GM12878 (cell line): ENCODE data around the gene CD151. TPM values are rescaled to one million over a fixed set of nuclear protein-coding genes. Genes with fewer than 3 reads are reported as not detected.

Source experiments
- ATAC-seq: fragments of 200-7000 bp; cut with Tn5 transposase; 3 replicates; pipeline ENCODE4 v1.9.1; 2020; ENCODE audit warnings: mild to moderate bottlenecking, moderate library complexity
- BruUV-seq: library from RNA; stranded (reverse); fragments of 400-500 nt; replicated peaks from 2 replicates; lab custom pipeline; 2021; lab: Mats Ljungman, UMichigan
- CTCF ChIA-PET: fragments of 300-600 bp; sonication (Branson Sonifier 250); formaldehyde crosslinking; extraction: SDS; loops from one replicate; lab custom pipeline; 2021; ENCODE audit warnings: inconsistent platforms; lab: Yijun Ruan, JAX
- POLR2A ChIA-PET: fragments of 350-600 bp; formaldehyde crosslinking; extraction: SDS; loops from one replicate; lab custom pipeline; 2021; ENCODE audit warnings: inconsistent platforms; lab: Charles Lee
- RAD21 ChIA-PET: fragments of 300-600 bp; sonication (Branson Sonifier 250); formaldehyde crosslinking; loops from one replicate; lab custom pipeline; 2023; ENCODE audit warnings: antibody characterized with exemption; ENCODE audit not compliant: unreplicated experiment; lab: Charles Lee
- SMC1A ChIA-PET: fragments of 300-600 bp; sonication (Branson Sonifier 250); formaldehyde crosslinking; loops from one replicate; lab custom pipeline; 2023; ENCODE audit not compliant: unreplicated experiment, uncharacterized antibody; lab: Charles Lee
- DNase-seq: peaks from one replicate; pipeline ENCODE4 v3.0.0-alpha.2; 2011; ENCODE audit warnings: low read depth, low spot score
- FAIRE-seq: peaks from 3 replicates; lab custom pipeline; 2011; peaks lifted over from hg19 to GRCh38; lab: Jason Lieb, UNC
- H2AFZ ChIP-seq: 2 replicates; pipeline ENCODE4 v1.6.0; 2011; ENCODE audit warnings: low read depth, low read length, control low read depth; ENCODE audit not compliant: control insufficient read depth
- H3K27ac ChIP-seq: 2 replicates; pipeline ENCODE4 v1.5.1; 2011; ENCODE audit warnings: control low read depth; ENCODE audit not compliant: control insufficient read depth, insufficient read depth
- H3K27me3 ChIP-seq, 2 experiments: replicated peaks in 1 of 2; 2 replicates each; pipeline versions ENCODE4 v1.6.0 to v1.6.1; 2011; ENCODE audit warnings: low read length in 1 of 2; ENCODE audit not compliant: control insufficient read depth in 2 of 2, insufficient read depth in 2 of 2
- H3K36me3 ChIP-seq, 2 experiments: 2 replicates each; pipeline ENCODE4 v1.5.1; 2011; ENCODE audit warnings: low read length in 1 of 2; ENCODE audit not compliant: control insufficient read depth in 2 of 2, insufficient read depth in 2 of 2
- H3K4me1 ChIP-seq: 2 replicates; pipeline ENCODE4 v1.6.1; 2011; ENCODE audit warnings: mild to moderate bottlenecking, low read length, moderate library complexity, mixed read lengths; ENCODE audit not compliant: control insufficient read depth, insufficient read depth
- H3K4me2 ChIP-seq: 2 replicates; pipeline ENCODE4 v1.6.0; 2011; ENCODE audit warnings: control low read depth; ENCODE audit not compliant: control insufficient read depth, insufficient read depth
- H3K4me3 ChIP-seq: fragments of 200-600 bp; sonication (generic); 2 replicates; pipeline ENCODE4 v1.5.1; 2016
- H3K79me2 ChIP-seq: 2 replicates; pipeline ENCODE4 v1.6.0; 2011; ENCODE audit warnings: low read length; ENCODE audit not compliant: control insufficient read depth, insufficient read depth
- H3K9ac ChIP-seq: 2 replicates; pipeline ENCODE4 v1.8.0; 2011; ENCODE audit warnings: low read length, control low read depth, mixed read lengths; ENCODE audit not compliant: control insufficient read depth, insufficient read depth
- H3K9me3 ChIP-seq: replicated peaks from 3 replicates; pipeline ENCODE4 v1.5.1; 2011; ENCODE audit warnings: mild to moderate bottlenecking, low read length; ENCODE audit not compliant: control insufficient read depth, insufficient read depth
- H4K20me1 ChIP-seq: 2 replicates; pipeline ENCODE4 v1.6.0; 2011; ENCODE audit not compliant: control insufficient read depth, insufficient read depth
- BMI1 ChIP-seq: fragments of 450-650 bp; IDR thresholded peaks from 2 replicates; pipeline ENCODE4 v1.6.1; 2016; ENCODE audit warnings: mild to moderate bottlenecking, moderate library complexity, borderline replicate concordance
- DPF2 ChIP-seq: fragments of 450-650 bp; IDR thresholded peaks from 2 replicates; pipeline ENCODE4 v1.6.1; 2017; ENCODE audit warnings: mild to moderate bottlenecking
- ESRRA ChIP-seq: IDR thresholded peaks from 2 replicates; pipeline ENCODE4 v1.6.1; 2012; ENCODE audit warnings: mild to moderate bottlenecking, low read length, improper control_type of control experiment
- HCFC1 ChIP-seq: fragments of 150-350 bp; IDR thresholded peaks from 2 replicates; pipeline ENCODE4 v1.6.1; 2014; ENCODE audit warnings: low read length
- IRF4 ChIP-seq: IDR thresholded peaks from 2 replicates; pipeline ENCODE4 v1.6.1; 2011; ENCODE audit warnings: low read depth, low read length
- NR2C1 ChIP-seq: fragments of 450-650 bp; IDR thresholded peaks from 2 replicates; pipeline ENCODE4 v1.6.1; 2017; ENCODE audit warnings: antibody characterized with exemption, mild to moderate bottlenecking, moderate library complexity
- PML ChIP-seq: IDR thresholded peaks from 2 replicates; pipeline ENCODE4 v1.6.1; 2012; ENCODE audit warnings: low read length, inconsistent platforms
- TCF3 ChIP-seq: IDR thresholded peaks from 2 replicates; pipeline ENCODE4 v1.6.1; 2012; ENCODE audit warnings: low read depth, mild to moderate bottlenecking, low read length, borderline replicate concordance; ENCODE audit not compliant: insufficient read depth
- YY1 ChIP-seq: IDR thresholded peaks from 2 replicates; pipeline ENCODE4 v1.6.1; 2011; ENCODE audit warnings: low read depth, mild to moderate bottlenecking, low read length
- ZNF207 ChIP-seq: fragments of 450-650 bp; IDR thresholded peaks from 2 replicates; pipeline ENCODE4 v1.6.1; 2014; ENCODE audit warnings: antibody characterized with exemption, mild to moderate bottlenecking, borderline replicate concordance
- ZNF274 ChIP-seq: IDR thresholded peaks from one replicate; pipeline ENCODE4 v1.8.0; 2011; ENCODE audit not compliant: insufficient read length, insufficient read depth
- WGBS: methylation state at CpG from one replicate; pipeline ENCODE4 v1.1.6; 2016; ENCODE audit warnings: low lambda C conversion rate; ENCODE audit not compliant: insufficient replicate concordance, insufficient coverage; ENCODE audit errors: missing lambda C conversion rate; 5-methylcytosine and 5-hydroxymethylcytosine counted together
- in situ Hi-C: fragments of 300-500 bp; cut with MboI; formaldehyde crosslinking; loops from 9 replicates; pipeline ENCODE4 v1.14.3; 2018; ENCODE audit warnings: mixed read lengths
- intact Hi-C: fragments of 100-400 bp; cut with micrococcal nuclease; formaldehyde crosslinking; loops from one replicate; pipeline ENCODE4 v1.14.2; 2022; ENCODE audit not compliant: unreplicated experiment
- polyA plus RNA-seq, 11 experiments: library from polyadenylated mRNA; depleted of rRNA in 4 of 11; unstranded in 6 of 11; stranded (reverse) in 5 of 11; fragments of >200 nt; fragmentation: Nextera tagmentation in 4 of 11; fragmentation: Illumina TruSeq in 1 of 11; extraction: Ambion mirVana in 4 of 11; extraction: Trizol in 1 of 11; gene quantifications; 1 replicate in 1 of 11; 2 replicates in 10 of 11; pipeline versions ENCODE4 v1.2.1 to v1.2.3, GENCODE V29; 2011 to 2016; ENCODE audit warnings: inconsistent platforms in 2 of 11, missing spikeins in 2 of 11, low read depth in 1 of 11
- total RNA-seq, 4 experiments: library from RNA; depleted of rRNA in 3 of 4; stranded (reverse); fragments of >200 nt in 3 of 4; fragmentation: Illumina TruSeq in 1 of 4; extraction: Trizol in 1 of 4; gene quantifications; 2 replicates each; pipeline versions ENCODE4 v1.2.1 to v1.2.3, GENCODE V29; 2013 to 2021
- TF ChIP-seq, protein P1 (sequence below): fragments of 450-650 bp; IDR thresholded peaks from 2 replicates; pipeline ENCODE4 v1.6.1; 2017; ENCODE audit warnings: mild to moderate bottlenecking, moderate library complexity
- TF ChIP-seq, protein P2 (sequence below): fragments of 450-650 bp; IDR thresholded peaks from 2 replicates; pipeline ENCODE4 v1.6.1; 2017; ENCODE audit warnings: mild to moderate bottlenecking, low read depth, inconsistent platforms; ENCODE audit not compliant: poor library complexity, severe bottlenecking
- TF ChIP-seq, protein P3 (sequence below): fragments of 450-650 bp; IDR thresholded peaks from 2 replicates; pipeline ENCODE4 v1.6.1; 2017; ENCODE audit warnings: antibody characterized with exemption, mild to moderate bottlenecking, moderate library complexity

The CD151 gene
- total and polyA plus RNA-seq, 10 of the 15 experiments (the other 5 are each of a cell fraction or from before 2014, with no cell fraction given): 0.52 to 41.7 (median 14.7) TPM

DNA sequence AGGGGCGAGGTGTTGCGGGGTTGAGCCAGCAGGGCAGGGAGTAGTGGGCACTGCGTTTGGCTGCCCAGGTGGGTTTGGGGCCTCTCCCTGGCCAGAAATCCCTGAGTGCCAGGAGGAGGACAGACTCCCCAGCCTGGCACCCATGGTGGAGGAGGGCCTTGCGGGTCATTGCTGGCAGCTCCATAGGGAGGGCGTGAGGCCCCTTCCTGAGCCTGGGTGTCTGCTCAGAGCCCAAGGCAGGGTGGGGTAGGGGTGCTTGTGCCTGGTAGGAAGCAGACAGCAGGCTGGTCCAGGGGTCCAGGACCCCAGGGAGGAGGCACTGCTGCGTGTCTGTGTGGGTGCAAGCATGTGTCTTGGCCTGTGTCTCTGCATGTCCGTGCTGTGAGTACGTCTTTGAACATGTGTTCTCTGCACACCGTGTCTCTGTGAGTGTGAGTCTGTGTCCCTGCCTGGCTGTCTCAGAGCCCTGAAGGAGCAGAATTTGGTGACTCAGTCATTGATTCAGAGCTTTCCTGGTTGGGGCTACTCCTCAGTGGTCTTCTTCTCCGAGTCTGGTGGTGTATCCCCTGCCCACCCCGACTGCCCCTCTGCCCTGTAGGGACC lies 13.8 kb downstream of the CD151 start (continued):
- TF ChIP-seq, protein P1, sequence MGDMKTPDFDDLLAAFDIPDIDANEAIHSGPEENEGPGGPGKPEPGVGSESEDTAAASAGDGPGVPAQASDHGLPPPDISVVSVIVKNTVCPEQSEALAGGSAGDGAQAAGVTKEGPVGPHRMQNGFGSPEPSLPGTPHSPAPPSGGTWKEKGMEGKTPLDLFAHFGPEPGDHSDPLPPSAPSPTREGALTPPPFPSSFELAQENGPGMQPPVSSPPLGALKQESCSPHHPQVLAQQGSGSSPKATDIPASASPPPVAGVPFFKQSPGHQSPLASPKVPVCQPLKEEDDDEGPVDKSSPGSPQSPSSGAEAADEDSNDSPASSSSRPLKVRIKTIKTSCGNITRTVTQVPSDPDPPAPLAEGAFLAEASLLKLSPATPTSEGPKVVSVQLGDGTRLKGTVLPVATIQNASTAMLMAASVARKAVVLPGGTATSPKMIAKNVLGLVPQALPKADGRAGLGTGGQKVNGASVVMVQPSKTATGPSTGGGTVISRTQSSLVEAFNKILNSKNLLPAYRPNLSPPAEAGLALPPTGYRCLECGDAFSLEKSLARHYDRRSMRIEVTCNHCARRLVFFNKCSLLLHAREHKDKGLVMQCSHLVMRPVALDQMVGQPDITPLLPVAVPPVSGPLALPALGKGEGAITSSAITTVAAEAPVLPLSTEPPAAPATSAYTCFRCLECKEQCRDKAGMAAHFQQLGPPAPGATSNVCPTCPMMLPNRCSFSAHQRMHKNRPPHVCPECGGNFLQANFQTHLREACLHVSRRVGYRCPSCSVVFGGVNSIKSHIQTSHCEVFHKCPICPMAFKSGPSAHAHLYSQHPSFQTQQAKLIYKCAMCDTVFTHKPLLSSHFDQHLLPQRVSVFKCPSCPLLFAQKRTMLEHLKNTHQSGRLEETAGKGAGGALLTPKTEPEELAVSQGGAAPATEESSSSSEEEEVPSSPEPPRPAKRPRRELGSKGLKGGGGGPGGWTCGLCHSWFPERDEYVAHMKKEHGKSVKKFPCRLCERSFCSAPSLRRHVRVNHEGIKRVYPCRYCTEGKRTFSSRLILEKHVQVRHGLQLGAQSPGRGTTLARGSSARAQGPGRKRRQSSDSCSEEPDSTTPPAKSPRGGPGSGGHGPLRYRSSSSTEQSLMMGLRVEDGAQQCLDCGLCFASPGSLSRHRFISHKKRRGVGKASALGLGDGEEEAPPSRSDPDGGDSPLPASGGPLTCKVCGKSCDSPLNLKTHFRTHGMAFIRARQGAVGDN: no peak
- no peak for TF ChIP-seq PML

DNA sequence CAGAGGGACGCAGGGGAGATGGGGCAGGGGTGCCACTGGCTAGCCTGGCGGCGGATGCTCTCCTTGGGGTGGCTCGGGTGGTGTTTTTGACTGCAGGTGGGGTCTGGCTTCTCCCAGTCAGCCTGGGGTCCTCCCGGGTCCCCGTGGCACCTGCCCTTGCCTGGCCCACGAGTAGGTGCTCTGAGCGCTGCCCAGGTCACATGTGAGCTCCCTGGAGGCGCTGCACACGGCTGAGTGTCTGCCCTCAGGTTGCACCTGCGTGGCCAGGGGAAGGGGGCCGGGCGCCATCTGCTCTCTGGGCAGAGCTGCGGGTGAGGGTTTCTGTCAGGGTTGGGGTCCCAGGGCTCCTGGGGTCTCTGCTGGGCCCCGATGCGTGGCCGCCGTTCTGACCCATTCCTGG lies 15.1 kb downstream of the CD151 start:
- ChIA-PET CTCF (interaction anchor here (0.9 to 3.4 kb wide), 5 partner anchors 17 to 207 kb away, joined by 3 to 23 read pairs (median 3); no protein-coding TSS in a partner anchor), RAD21 (interaction anchor here (1.3 kb wide), 1 partner anchor 39 kb away, joined by 3 read pairs; the partner anchor contains the start of gene RPLP2), POLR2A (interaction anchor here (1.0 kb wide), 1 partner anchor 21 kb away, joined by 3 read pairs; no protein-coding TSS in a partner anchor), SMC1A (no interaction called here)
- in situ Hi-C loops (loop anchor here (10.0 kb wide), 2 partner anchors 207 to 1007 kb away; partner anchors contain the start of gene LSP1), intact Hi-C loops (loop anchor here (1.0 kb wide), 1 partner anchor 203 kb away; no protein-coding TSS in a partner anchor)
- ATAC-seq (no peak), DNase-seq (no peak), FAIRE-seq (no peak)
- no peak overlapping the region for H3K4me2 ChIP-seq
- no peak overlapping the region for H3K4me3 ChIP-seq
- no peak overlapping the region for H3K9ac ChIP-seq
- no peaks in the 10 kb centered on the region for H3K79me2 ChIP-seq
- BruUV-seq: no TSS peak
- 42% methylated on average over 18 of the region's 18 CpGs for WGBS
- peaks cover 8% of the 10 kb centered on the region for H3K4me1 ChIP-seq
- no peak overlapping the region for H2AFZ ChIP-seq
- no peaks in the 10 kb centered on the region for H4K20me1 ChIP-seq
- H3K27me3 ChIP-seq: no peaks in the 10 kb centered on the region; a peak in 1 of 4 replicates
- H3K27ac ChIP-seq: no peak overlapping the region
- H3K9me3 ChIP-seq: no peaks in the 10 kb centered on the region
- H3K36me3 ChIP-seq: no peaks in the 10 kb centered on the region
- TF ChIP-seq YY1 (no peak), TCF3 (no peak), IRF4 (no peak), ESRRA (no peak), NR2C1 (no peak), ZNF207 (no peak), ZNF274 (no peak), HCFC1 (no peak), DPF2 (no peak), BMI1 (no peak)
- TF ChIP-seq, protein P2, sequence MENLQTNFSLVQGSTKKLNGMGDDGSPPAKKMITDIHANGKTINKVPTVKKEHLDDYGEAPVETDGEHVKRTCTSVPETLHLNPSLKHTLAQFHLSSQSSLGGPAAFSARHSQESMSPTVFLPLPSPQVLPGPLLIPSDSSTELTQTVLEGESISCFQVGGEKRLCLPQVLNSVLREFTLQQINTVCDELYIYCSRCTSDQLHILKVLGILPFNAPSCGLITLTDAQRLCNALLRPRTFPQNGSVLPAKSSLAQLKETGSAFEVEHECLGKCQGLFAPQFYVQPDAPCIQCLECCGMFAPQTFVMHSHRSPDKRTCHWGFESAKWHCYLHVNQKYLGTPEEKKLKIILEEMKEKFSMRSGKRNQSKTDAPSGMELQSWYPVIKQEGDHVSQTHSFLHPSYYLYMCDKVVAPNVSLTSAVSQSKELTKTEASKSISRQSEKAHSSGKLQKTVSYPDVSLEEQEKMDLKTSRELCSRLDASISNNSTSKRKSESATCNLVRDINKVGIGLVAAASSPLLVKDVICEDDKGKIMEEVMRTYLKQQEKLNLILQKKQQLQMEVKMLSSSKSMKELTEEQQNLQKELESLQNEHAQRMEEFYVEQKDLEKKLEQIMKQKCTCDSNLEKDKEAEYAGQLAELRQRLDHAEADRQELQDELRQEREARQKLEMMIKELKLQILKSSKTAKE: no peak
- TF ChIP-seq, protein P3, sequence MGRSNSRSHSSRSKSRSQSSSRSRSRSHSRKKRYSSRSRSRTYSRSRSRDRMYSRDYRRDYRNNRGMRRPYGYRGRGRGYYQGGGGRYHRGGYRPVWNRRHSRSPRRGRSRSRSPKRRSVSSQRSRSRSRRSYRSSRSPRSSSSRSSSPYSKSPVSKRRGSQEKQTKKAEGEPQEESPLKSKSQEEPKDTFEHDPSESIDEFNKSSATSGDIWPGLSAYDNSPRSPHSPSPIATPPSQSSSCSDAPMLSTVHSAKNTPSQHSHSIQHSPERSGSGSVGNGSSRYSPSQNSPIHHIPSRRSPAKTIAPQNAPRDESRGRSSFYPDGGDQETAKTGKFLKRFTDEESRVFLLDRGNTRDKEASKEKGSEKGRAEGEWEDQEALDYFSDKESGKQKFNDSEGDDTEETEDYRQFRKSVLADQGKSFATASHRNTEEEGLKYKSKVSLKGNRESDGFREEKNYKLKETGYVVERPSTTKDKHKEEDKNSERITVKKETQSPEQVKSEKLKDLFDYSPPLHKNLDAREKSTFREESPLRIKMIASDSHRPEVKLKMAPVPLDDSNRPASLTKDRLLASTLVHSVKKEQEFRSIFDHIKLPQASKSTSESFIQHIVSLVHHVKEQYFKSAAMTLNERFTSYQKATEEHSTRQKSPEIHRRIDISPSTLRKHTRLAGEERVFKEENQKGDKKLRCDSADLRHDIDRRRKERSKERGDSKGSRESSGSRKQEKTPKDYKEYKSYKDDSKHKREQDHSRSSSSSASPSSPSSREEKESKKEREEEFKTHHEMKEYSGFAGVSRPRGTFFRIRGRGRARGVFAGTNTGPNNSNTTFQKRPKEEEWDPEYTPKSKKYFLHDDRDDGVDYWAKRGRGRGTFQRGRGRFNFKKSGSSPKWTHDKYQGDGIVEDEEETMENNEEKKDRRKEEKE: no peak
